AG20443 (cell line): ENCODE measurements around the gene RSPH1.

Experiments
- DNase-seq: peaks from one replicate; pipeline ENCODE4 v3.0.0; 2012; ENCODE audit warnings: low spot score, mixed read lengths

The RSPH1 gene

GRCh38 chr21:42496120-42496838 lies at the start of gene RSPH1:
TSS of gene RSPH1 (minus strand) at chr21:42496224. CDS start at chr21:42496186, 38 bp downstream.
- DNase-seq = peak; percentile 99

GRCh38 chr21:42545745-42546144 lies 49.7 kb upstream of the RSPH1 start:
- no peak for DNase-seq

- no peak for DNase-seq
Observed at GRCh38 chr21:42545317-42545716, 49.3 kb upstream of the RSPH1 start.

- no peak for DNase-seq
Observed at GRCh38 chr21:42544544-42544943, 48.5 kb upstream of the RSPH1 start.

- no peak for DNase-seq
Observed at GRCh38 chr21:42543106-42543847, 47.3 kb upstream of the RSPH1 start.

GRCh38 chr21:42542596-42542995 lies 46.6 kb upstream of the RSPH1 start:
- no peak for DNase-seq

- no peak for DNase-seq
Observed at GRCh38 chr21:42542196-42542595, 46.2 kb upstream of the RSPH1 start.

- DNase-seq = no peak
Observed at GRCh38 chr21:42541618-42542017, 45.6 kb upstream of the RSPH1 start.

- DNase-seq = no peak
Observed at GRCh38 chr21:42541174-42541573, 45.1 kb upstream of the RSPH1 start.

GRCh38 chr21:42540396-42540795 lies 44.4 kb upstream of the RSPH1 start:
- DNase-seq = no peak

- DNase-seq = no peak
Observed at GRCh38 chr21:42539931-42540343, 43.9 kb upstream of the RSPH1 start.

- no peak for DNase-seq
Observed at GRCh38 chr21:42539342-42539741, 43.3 kb upstream of the RSPH1 start.

GRCh38 chr21:42538479-42539275 lies 42.7 kb upstream of the RSPH1 start:
- DNase-seq = no peak

GRCh38 chr21:42537106-42537742 lies 41.2 kb upstream of the RSPH1 start:
- no peak for DNase-seq

- no peak for DNase-seq
Observed at GRCh38 chr21:42536601-42537000, 40.6 kb upstream of the RSPH1 start.

- no peak for DNase-seq
Observed at GRCh38 chr21:42535602-42536171, 39.7 kb upstream of the RSPH1 start.

GRCh38 chr21:42534421-42535378 lies 38.7 kb upstream of the RSPH1 start:
- DNase-seq = no peak

GRCh38 chr21:42533963-42534355 lies 37.9 kb upstream of the RSPH1 start:
- DNase-seq = no peak

GRCh38 chr21:42533306-42533962 lies 37.4 kb upstream of the RSPH1 start:
- no peak for DNase-seq
